Kidney (tissue), 14 donors: Measurements from ENCODE around the gene OPN3. TPM values are rescaled to one million over a fixed set of nuclear protein-coding genes. Genes with fewer than 3 reads are reported as not detected.

ENCODE experiments used
- DNase-seq, 5 donors: peaks; one replicate each; pipeline ENCODE4 v3.0.0-alpha.2; 2013 to 2020
- FAIRE-seq: peaks from 2 replicates; lab custom pipeline; 2012; peaks lifted over from hg19 to GRCh38; lab: Jason Lieb, UNC
- H3K27ac ChIP-seq, 2 donors: one replicate each; pipeline ENCODE4 v1.7.0; 2013; ENCODE audit warnings: low read depth in 2 of 2, low read length in 2 of 2, inconsistent platforms in 1 of 2
- H3K27me3 ChIP-seq: one replicate; pipeline ENCODE4 v1.7.1; 2013; ENCODE audit warnings: low read length, inconsistent platforms; ENCODE audit not compliant: control insufficient read depth, insufficient read depth
- H3K36me3 ChIP-seq, 3 donors: one replicate each; pipeline versions ENCODE4 v1.7.0 to v1.7.1; 2013; ENCODE audit warnings: low read length in 3 of 3, control low read depth in 1 of 3, inconsistent platforms in 1 of 3; ENCODE audit not compliant: insufficient read depth in 3 of 3, control insufficient read depth in 2 of 3
- H3K4me1 ChIP-seq, 3 donors: one replicate each; pipeline versions ENCODE4 v1.7.0 to v1.7.1; 2013; ENCODE audit warnings: low read length in 3 of 3, inconsistent platforms in 1 of 3, low read depth in 1 of 3; ENCODE audit not compliant: control insufficient read depth in 2 of 3, insufficient read depth in 2 of 3
- H3K4me3 ChIP-seq, 3 donors: one replicate each; pipeline versions ENCODE4 v1.7.0 to v1.8.1; 2013; ENCODE audit warnings: low read length in 3 of 3, control low read depth in 1 of 3, inconsistent platforms in 1 of 3
- H3K9ac ChIP-seq, 3 donors: one replicate each; pipeline versions ENCODE4 v1.7.0 to v1.7.1; 2013; ENCODE audit warnings: low read length in 3 of 3, control low read depth in 1 of 3, inconsistent platforms in 1 of 3
- H3K9me3 ChIP-seq, 3 donors: one replicate each; pipeline versions ENCODE4 v1.7.0 to v1.7.1; 2013; ENCODE audit warnings: low read length in 3 of 3, control low read depth in 1 of 3, inconsistent platforms in 1 of 3; ENCODE audit not compliant: control insufficient read depth in 2 of 3, insufficient read depth in 1 of 3
- intact Hi-C: fragments of 100-400 bp; cut with DNase I; formaldehyde crosslinking; loops from one replicate; pipeline ENCODE4 v1.11.1; 2022
- polyA plus RNA-seq: library from polyadenylated mRNA; stranded (reverse); fragments of 350-450 nt; fragmentation: Illumina TruSeq; extraction: RNeasy Lipid Tissue Mini Kit (QIAGEN cat#74804); gene quantifications from one replicate; pipeline ENCODE4 v1.2.3, GENCODE V29; 2014; ENCODE audit warnings: low read depth, low replicate concordance; ENCODE audit not compliant: insufficient read depth
- total RNA-seq: library from RNA; stranded (reverse); fragmentation: NEBNext Ultra II Directional; extraction: Animal tissue kit (Norgen Biotek cat#: 25700); gene quantifications from one replicate; pipeline ENCODE4 v1.2.1, GENCODE V29; 2021
- TF ChIP-seq, protein P1 (sequence below): IDR thresholded peaks from 3 replicates; pipeline ENCODE4 v1.5.1; 2012; ENCODE audit warnings: mild to moderate bottlenecking, moderate library complexity, borderline replicate concordance; ENCODE audit not compliant: insufficient read depth; ENCODE audit errors: extremely low read depth
- donor health status: control.
- donor health status: control.
- donor health status: control.
- donor health status: control.
- donor health status: control.
- donor health status: DM: yes; HTN: yes; CAD: no.
- donor health status: Normal renal cell carcinoma (clear cell type).

Gene OPN3
- total and polyA plus RNA-seq, 2 donors from 2014 or later = 12.3 to 15.8 TPM

DNA sequence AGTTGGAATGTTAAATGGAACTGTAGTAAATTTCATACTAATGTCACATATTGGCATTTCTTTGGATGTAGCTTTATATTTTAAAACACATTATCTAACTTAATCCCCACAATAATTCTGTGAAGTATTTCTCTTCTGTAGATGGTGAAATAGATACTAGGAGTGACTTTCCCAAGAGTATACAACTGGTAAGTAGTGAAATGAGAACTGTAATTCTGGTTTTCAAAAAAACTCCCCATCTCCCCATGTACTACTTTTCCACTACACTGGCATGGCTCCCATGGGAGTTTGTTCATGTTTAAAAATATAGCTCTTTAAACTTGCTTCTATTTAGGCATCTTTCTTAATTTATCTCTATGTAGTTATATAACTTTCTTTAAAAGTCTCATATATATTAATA lies 10.2 kb downstream of the OPN3 start:
- intact Hi-C loops = no loop called here
- Histone ChIP-seq H3K27me3 (no peaks in the 10 kb centered on the region), H3K27ac (no peak overlapping the region), H3K9ac (no peak overlapping the region), H3K4me1 (no peaks in the 10 kb centered on the region), H3K9me3 (no peaks in the 10 kb centered on the region), H3K4me3 (no peak overlapping the region), H3K36me3 (no peaks in the 10 kb centered on the region)
- DNase-seq = no peak
- TF ChIP-seq, protein P1, sequence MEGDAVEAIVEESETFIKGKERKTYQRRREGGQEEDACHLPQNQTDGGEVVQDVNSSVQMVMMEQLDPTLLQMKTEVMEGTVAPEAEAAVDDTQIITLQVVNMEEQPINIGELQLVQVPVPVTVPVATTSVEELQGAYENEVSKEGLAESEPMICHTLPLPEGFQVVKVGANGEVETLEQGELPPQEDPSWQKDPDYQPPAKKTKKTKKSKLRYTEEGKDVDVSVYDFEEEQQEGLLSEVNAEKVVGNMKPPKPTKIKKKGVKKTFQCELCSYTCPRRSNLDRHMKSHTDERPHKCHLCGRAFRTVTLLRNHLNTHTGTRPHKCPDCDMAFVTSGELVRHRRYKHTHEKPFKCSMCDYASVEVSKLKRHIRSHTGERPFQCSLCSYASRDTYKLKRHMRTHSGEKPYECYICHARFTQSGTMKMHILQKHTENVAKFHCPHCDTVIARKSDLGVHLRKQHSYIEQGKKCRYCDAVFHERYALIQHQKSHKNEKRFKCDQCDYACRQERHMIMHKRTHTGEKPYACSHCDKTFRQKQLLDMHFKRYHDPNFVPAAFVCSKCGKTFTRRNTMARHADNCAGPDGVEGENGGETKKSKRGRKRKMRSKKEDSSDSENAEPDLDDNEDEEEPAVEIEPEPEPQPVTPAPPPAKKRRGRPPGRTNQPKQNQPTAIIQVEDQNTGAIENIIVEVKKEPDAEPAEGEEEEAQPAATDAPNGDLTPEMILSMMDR = no peak
- no peak for FAIRE-seq

DNA sequence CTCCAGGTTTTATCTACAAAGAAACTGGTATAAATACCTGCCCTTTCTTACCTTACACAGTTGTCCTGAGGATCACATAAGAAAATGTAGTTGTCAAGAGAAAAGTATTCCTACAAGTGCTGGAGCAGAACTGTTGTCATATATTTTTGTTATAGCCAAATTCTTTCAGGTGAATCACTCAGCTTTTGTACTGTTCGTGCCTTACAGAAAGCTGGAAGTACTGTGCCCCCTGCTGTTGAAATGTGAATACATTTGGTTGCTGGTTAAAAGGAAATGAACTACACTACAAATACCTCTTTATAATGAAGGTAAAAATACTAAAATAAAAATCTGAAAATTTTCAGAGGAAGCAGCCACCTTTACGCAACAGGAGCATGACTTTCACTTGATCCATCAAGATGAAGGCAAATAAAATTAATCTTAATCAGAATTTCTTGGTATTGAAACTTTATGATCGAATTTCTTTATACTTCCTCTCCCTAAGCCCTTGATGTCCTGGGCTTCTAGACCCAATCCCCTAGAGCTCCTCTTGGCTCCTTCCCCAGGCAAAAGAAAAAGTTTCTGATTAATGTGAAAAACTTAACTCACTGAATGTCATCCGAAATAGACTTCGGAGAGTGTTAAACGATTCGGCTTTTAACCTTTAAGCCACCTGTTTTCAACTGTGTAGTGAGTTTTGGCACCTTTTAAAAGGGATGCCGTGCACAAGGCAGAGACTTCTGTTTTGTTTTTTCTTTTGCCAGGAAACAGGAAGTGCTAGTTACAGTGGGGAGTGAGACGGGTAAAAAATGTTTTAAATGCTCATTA lies 12.5 kb downstream of the OPN3 start:
- intact Hi-C loops = loop anchor here (10.0 kb wide), 1 partner anchor 93 kb away; the partner anchor contains the start of gene KMO
- H3K4me1 ChIP-seq = no peaks in the 10 kb centered on the region
- peak in 2 of 5 donors; percentile 51 to 70 for DNase-seq
- H3K36me3 ChIP-seq = no peaks in the 10 kb centered on the region
- TF ChIP-seq, protein P1 = peak; percentile 41
- no peaks in the 10 kb centered on the region for H3K27me3 ChIP-seq
- no peak overlapping the region for H3K4me3 ChIP-seq
- no peak overlapping the region for H3K27ac ChIP-seq
- no peaks in the 10 kb centered on the region for H3K9me3 ChIP-seq
- no peak overlapping the region for H3K9ac ChIP-seq
- FAIRE-seq = peak; percentile 73

DNA sequence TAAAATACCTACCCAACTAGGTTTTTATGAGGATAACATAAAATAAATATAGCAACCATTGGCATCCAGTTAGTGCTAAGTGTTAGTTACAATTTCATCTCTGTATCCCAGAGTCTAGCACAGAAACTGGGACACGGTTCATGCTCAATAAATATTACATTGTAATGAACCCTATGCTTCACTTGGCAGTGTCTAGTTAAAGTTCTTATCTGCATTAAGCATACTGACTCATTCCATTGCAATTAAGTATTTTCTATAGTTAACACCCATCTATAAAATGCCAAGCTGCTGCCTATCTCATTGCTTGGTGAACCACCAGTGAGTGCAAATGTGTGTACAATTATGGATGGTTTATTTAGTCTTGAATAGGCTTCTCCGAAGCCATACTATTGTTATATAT lies 15.2 kb downstream of the OPN3 start:
- Histone ChIP-seq H3K4me1 (peaks cover 0 to 7% (median 0%) of the 10 kb centered on the region in 3 donors), H3K27me3 (no peaks in the 10 kb centered on the region), H3K9me3 (no peaks in the 10 kb centered on the region), H3K4me3 (no peak overlapping the region), H3K9ac (no peak overlapping the region), H3K36me3 (no peaks in the 10 kb centered on the region), H3K27ac (no peak overlapping the region)
- DNase-seq = no peak
- no peak for FAIRE-seq
- TF ChIP-seq, protein P1 = no peak
- intact Hi-C loops = loop anchor here (10.0 kb wide), 1 partner anchor 90 kb away; the partner anchor contains the start of gene KMO
